Stimulated activated CD4-positive, alpha-beta T cell treated with anti-CD3 and anti-CD28 coated beads, Interleukin-4, amount 100 ng/mL, for 1 hour (primary cell): ENCODE measurements around the gene TBC1D22A.

Experiments used
- DNase-seq: peaks from one replicate; pipeline ENCODE4 v3.0.0-alpha.2; 2020

TBC1D22A gene

DNA sequence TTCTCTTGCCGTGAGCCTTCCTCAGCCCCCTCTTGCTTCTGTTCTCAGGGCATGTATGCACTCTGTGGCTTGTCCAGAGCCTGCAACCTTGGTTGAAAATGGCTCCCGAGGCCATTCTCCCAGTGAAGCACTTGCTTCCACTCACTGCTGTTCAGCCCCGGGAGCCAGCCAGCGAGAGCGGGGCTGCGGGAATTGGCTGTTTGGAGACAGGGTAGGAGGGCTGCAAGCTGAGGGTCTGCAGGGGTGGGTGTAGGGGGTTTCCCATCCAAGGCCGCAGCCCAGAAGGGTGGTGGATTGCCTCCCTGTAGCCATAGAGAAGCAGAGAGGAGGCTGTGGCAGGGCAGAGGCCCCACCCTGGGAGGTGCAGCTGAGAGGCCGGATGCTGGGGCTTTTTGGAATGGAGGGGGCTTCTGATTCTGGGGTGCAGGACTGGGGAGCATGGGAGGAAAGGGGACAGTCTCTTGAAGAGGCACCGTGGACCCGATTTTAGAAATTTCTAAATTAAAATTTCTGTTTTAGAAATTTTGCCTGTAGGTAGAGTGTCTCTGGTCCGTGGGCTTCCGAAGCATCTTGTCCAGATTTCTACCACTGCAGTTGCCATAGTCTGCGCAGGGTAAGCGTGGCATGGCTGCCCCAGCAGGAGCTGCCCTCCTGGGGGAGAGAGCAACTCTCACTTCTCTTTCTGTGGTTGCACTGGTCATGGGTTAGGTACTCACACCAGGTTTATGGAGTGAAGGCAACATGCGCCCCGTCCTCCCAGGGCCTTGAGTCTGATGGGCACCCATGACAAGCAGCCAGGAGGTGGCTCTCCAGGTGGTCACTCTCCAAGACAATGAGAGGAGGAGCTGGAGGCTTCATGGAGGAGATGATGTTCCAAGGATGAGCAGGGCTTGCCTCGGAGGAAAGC, 100.2 kb downstream of the TBC1D22A start:
- no peak for DNase-seq

DNA sequence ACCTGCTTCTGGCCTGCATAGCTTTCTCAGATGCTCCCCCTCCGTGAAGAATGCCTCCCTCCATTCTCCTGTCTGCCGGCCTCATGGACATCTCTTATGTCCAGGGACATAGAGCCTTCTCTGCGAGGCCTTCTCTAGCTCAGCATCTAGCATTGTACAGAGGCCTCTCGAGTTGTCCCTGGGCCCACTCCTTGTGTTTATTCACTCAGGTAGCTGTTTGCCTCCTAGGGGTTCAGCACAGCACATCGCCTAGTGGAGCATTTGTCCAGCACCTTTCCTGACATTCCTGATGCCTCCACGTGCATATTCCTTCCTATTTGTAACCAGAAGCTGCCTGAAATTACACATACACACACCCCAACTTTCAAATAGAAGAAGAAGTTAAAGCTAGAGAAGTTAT, 101.3 kb downstream of the TBC1D22A start:
- no peak for DNase-seq

DNA sequence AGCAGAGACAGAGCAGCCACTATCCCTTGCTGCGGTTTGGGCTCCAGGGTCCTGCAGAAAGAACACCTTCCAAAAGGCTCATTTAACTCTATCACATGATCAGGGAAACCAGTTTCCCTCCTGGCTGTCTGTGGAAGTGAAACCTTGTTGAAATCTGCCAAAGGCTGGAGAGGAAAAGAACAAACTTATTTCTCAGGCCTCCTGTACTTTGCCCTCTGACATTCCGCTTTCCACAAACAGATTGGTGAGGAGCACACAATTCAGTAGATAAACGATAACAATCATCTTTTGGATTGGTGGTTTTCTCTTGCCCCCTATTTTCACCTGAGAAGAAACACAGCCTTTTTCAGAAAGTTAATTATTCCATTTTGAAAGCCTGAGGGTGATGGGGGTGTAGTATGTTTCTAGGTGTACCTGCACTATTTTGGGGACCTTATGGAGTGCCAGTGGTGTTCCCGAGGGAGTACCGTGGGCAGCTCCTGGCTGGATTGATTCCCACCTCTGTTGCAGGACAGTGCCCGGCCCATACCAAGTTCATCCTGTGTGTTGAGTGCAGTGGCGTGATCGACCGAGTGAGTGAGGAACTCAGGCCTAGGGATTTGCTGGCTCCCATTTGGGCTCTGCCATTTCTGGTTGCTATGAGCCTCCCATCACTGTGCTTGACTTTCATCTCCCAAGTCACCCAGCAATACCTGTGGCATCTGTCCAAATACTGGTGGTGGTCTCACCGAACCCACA, 102.0 kb downstream of the TBC1D22A start:
- DNase-seq, result no peak

DNA sequence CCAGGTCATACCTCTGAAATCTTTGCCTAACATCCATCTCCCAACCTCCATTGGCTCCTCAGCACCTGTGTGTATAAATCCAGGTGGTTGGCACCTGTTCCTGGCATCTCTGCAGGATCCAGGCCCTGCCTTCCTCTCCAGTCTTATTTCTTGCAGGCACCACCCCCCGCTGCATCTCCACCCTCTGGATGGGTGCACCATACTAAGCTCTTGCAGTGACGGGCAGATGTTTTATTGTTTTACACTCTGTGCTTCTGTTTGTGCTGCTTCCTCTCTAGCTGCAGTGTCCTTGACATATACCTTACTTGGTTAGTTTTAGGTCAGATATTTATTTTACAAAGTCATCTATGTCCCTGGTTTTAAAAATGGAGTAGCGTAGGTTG, 102.6 kb downstream of the TBC1D22A start:
- DNase-seq, result no peak

DNA sequence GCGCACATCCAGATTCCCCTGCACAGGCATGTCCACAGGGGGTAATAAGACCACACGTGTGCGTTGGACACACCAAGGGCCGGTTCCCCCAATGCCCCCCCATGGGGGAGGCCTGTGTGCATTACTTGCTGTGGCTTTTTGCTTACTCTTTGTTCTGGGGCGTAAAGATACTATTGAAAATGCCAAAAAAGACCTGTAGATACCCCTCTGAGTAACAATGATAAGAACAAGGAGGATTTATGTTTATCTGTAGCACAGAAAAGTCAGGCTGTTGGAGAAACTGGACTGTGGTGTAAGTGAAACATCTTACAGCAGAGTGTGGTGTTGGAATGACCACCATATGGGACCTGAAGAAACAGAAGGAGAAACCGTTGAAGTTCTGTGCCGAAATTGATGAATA, 103.2 kb downstream of the TBC1D22A start:
- no peak for DNase-seq

DNA sequence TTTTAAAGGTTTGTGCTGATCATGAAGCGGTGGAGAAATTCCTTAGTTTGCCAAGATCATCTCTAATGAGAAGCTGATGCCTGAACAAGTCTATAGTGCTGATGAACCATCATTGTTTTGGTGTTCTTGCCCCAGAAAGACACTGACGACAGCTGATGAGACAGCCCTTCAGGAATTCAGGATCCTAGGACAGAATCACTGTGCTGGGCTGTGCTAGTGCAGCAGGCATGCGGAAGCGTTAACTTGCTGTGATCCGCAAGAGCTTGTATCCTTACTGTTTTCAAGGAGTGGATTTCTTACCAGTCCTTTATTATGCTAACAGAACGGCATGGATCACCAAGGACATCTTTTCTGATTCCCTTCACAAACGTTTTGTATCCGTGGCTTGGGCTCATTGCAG, 104.1 kb downstream of the TBC1D22A start:
- DNase-seq, result no peak

DNA sequence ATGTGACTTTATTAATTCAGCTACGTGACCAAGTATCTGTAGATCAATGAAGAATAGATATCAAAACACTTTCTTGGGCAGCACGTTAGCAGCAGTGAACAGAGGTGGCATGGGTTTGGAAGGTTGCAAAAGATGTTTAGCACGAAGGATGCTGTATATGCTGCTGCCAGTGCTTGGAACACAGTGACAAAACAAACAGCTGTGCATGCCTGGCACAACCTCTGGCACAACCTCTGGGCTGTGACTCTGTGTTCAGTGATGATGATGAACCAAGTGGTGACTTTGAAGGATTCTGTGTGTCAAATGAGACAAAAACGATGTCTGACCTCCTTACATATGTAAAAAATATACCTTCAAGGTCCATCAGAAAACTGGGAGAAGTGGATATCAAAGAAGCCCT, 104.7 kb downstream of the TBC1D22A start:
- no peak for DNase-seq

DNA sequence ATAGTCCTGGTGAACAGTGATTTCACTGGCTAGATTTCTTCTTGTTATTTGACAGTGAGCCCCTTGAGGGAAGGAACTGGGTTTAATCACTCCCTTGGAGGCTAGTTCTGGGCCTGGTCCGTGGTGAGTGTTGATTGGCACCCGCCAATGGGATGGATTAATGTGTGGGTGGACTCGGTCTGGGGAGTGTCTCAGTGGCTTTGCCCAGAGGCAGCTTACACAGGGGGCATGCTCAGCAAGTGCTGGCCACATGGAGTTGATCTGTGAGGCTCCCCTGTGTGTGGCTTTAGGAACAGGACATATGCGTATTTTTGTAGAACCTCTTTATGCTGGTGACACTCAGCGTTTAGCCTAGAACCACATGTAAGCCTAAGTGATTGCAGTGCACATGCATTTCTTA, 106.9 kb downstream of the TBC1D22A start:
- DNase-seq, result no peak

DNA sequence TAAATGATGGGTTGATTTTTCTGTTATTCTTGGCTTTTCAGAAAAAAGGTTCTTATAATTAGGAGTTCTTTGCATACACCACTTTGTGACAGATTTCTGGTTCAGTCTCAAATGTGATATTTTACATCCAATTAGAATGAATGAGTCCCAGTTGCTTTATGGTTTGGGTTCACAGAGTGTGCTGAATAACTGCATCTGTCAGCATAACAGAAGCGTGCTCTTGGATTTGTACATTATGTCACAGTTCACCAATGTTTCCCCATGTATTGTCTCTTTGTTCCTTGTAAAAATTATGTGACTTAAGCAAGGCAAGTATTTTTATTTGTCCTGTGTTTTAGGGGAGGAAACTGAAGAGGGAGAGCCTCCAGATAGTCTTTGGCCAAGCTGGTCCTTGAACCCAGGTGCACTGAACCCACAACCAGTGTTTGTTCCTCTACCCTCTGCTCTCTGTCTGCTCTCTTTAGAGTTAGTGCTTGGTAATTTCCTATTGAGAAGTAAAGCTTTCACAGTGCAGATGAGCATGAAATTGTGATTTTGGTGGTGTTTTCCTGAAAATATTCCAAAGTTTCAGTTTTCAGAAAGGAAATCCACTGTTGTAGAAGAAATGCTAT, 107.5 kb downstream of the TBC1D22A start:
- DNase-seq, result no peak

DNA sequence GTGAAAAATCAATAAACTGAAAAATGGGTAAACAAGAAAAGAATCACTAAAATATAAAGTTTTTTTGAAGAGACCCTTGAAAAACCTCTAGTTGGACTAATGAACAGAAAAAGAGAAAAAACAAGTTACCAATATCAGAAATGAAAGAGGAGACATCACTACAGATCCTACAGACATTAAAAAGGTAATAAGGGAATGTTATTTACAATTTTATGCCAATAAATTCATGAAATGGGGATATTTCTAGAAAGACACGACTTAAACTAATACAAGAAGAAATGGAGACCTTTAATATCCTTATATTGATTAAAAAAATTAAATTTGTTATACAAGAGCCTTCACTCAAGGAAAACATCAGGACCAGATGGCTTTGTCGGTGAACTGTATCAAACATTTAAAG, 109.4 kb downstream of the TBC1D22A start:
- no peak for DNase-seq

DNA sequence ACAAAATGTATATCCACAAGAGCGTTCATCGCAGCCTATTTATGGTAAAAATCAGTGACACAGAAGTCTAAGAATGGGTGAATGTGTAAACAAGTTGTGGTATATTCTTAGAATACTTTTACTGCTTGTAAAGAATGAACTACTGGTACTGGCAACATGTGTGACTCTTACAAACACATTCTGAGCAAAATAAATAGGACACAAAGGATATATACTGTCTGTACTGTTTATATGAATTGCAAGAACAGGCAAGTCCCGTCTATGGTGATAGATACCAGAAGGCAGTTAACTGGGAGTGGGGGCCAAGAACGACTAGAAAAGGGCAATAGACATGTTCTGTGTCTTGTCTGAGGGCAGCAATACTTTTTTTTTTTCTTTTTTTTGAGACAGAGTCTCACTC, 112.6 kb downstream of the TBC1D22A start:
- no peak for DNase-seq

DNA sequence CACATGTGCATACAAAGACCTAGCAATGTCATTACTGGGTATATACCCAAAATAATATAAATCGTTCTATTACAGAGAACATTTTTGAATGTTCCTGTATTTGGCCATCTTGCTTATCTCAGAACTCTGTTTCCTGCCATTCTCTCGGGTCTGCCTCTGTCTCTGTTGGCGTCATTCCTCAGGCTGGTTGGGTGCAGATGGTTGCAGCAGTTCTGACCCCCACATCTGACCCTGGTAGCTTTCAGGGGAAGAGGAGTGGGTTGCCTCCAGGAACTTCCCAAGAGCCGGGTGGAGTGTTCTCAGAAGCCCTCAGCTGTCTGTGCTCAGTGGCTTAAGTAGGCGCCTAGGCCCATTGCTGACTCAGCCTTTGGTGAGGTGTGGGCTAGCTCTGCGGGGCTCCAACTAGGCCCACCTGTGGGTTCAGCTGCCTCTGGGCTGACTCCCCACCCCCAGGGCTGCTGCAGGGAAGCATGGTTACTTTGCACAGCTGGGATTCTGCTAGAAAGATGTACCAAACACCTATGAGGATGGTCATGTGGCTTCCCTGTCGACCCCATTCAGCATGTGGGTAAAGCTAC, 114.0 kb downstream of the TBC1D22A start:
- DNase-seq, result no peak

DNA sequence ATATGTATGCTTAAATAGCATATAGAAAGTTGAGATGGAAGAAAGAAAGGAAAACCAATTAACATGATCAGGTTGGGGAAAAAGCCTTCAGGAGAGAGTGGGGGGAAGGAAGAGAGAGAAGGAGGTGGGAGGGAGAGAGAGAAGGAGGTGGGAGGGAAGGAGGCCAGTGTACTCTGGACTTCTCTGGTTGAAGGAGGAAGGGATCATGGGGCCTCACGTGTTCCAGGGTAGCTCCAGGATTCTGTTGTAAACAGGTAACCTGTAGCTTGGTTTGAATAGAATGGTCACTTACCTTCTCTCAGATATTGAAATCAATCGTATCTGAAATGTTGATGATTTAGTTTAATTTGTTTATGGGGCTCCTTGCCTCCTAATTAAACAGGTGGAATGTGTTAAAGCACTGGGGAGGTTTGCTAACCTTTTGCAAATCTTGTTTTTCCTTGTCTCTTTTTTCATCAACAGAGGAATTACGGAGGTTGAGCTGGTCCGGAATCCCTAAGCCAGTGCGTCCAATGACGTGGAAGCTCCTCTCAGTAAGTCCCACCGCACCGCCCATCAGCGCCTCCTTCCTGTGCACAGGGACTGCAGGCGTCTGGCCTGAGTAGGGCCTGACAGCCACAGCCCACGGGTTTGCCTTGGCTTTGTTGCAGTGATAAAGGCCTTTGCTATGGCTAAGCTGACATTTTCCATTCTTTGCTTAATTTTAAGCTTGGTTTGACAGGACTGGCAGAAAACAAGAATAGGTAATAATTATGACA, 115.9 kb downstream of the TBC1D22A start:
- no peak for DNase-seq

DNA sequence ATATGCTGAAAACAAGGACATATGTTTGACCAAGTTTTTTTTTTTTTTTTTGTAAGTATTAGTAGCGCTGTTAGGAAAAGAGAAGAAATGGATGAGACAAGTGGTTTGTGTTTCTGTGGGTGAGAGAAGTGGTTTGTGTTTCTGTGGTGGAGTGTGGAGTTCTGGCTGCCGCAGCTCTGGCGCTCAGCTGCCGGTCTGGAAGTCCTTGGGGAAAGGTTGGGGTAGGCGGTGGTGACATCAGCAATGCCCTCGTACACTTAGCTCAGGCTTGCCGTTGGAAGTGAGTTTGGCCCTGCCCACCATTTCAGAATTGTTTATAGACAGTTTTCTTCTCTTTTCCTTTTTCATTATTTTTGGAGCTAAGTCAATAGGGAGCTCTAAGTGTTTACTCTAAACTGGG, 116.6 kb downstream of the TBC1D22A start:
- no peak for DNase-seq

DNA sequence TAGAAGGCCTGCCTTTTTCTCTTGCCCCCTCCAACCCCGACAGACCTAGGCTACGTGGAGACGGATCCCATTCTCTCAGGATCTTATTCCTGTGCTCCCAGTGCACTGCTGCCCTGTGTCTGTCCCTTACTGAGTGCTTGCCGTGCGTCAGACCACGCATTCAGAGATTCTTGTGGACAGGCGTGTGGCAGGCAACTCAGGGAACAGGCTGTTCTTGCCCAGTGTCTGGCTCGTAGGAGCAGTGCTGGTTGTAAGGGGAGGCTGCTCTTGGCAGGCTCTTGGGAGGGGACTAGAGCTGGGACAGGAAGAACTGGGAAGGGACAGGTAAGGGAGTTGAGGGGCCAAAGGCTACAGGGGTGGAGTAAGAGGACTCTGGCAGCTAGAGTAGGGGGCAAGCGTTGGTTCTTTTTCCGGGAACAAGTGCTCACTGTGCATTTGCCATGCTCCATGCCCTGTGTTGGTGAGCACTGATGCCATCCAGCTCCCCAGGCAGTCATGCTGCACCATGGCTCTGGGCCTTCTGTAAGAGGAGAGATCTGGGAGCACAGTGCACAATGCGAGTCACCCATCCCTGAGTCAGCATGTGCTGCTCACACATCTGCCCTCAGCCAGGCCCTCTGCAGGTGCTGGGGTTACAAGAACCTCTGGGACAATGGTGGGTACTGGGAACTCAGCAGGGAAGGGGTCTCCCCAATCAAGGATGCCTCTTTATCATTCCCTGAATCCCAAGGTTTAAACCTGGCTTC, 119.1 kb downstream of the TBC1D22A start:
- no peak for DNase-seq

DNA sequence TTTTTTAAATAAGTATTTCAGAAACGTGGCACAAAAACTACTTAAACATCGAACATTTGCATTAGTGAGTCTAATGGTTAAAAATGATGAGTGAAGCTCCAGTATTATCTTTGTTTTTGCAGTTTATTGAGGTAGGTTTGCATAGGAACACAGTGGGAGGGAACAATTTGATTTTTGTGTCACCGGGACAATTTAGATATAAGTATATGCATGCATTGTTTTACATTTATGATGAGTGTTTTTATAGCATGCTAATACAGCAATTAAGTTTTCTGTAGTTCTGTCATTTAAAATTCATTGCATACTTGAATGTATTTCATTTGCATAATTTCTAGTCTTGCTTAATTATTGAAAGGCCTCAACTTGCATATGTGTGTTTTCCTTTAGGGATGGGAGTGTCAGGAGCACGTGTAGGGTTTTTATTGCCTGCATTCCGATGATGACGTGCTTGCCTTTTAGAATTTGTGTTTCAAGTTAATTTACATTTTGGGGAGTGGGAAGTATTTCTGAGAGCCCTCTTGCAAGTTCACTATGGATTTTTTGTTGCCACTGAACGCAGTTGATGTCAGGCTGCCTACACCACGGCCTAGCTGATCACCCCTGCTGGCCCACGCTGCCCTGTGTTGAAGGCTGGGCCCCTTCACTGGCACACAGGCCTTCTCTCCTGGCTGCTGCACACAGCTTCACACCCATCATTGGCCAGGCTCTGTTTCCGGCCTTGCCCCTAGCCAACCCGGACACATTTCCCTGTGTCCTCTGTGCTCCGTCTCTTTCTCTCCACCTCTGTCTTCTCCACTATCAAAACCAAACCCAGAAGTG, 120.9 kb downstream of the TBC1D22A start:
- DNase-seq, result no peak

DNA sequence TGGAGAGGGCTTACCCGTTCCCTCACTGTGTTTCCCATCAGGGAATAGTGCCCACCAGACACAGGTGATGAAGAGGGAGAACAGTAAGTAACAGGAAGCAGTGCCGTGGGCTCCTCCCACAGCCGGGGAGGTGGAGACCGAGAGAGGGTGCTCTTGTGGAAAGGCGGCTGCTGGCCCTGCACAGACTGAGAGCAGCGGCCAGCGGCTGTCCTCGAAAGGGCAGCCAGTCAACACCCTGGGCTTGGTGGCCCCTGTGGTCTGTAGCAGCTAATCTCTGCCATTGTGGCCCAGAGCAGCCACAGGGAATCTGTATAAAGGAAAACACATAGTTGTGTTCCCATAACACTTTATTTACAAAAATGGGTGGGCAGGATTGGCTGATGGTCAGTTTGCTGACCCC, 121.9 kb downstream of the TBC1D22A start:
- DNase-seq, result no peak

DNA sequence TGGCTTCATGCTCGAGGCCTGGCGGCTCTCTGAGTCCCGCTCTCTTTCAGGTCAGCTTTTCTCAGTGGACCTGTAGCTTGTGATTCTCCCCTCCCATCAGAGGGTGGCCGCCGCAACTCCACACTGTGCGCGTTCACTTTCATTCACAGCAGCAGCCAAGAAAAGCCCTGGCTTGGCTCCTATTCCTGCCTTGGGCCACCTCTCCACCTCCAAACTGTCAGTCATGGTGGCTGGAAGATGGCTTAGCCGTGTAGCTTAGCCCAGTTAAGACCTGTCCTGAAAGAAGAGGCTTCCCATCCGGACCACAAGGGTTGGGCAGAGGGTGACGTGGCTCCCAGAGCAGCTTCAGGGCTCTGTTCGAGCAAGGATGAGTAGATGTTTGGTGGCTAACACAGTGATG, 125.5 kb downstream of the TBC1D22A start:
- no peak for DNase-seq

DNA sequence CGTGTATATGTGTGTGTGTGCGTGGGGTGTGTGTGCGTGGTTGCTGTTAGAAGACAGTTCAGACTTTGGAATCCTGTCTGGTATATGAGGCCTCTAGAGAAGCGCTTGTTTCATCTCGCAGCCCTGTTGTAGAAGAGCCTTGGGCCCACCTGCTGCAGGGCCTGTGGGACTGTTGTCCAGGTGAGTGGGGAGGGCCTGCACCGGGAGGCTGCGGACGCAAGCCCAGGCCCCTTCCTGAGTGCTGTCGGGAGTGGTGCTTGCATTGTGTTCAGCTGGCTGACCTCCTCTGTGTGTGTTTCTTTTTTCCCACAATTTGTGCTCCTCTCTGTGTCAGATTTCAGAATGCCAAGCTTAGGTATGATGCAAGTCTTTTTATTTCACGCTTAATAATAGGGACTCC, 128.4 kb downstream of the TBC1D22A start:
- DNase-seq, result no peak

DNA sequence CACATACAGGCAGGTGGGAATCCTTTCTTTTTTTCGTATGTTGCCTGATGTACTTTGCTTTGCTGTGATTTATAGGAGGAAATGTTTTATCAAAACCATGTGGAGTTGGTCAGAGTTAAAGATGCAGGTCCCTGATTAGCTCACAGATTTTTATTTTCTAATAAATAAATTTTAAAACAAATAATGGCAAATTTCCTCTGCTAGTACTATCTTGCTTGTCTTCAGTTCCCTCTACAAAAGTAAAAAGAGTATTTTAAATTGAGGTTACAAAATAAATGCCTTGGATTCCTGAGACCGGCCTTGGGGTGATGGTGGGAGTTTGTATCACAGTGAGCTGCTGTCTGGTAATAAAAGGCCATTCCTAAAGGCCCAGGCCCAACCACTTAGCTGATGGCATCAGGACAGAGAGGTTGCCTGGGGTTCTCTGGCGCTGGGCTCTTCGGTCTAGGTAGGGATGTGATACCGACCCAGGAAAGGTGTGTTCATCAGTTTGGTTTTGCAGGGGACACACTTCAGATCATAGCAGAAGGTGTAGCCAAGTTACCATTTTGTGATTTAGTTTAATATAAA, 129.0 kb downstream of the TBC1D22A start:
- no peak for DNase-seq

DNA sequence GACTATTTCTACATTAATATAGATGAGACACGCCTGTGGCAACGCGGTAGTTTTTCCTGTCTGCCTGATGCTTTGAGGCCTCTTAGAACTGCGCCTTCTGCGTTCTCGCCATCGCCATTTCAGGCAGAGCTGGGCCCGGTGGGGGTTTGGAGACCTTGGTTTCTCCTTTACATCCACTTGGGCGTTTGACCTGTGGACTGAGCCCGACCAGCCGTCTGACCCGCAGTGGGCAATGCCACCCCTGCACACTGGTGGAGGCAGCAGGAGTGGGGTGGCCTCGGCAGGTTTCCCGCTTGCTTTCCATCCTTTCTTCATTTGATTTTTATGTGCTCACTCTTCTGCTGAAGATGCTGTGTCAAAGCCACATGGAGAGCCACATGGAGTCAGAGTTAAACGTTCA, 130.4 kb downstream of the TBC1D22A start:
- no peak for DNase-seq
